HG03342 (cell line): ENCODE results near the gene TASP1.

Experiments
- ATAC-seq: cut with Tn5 transposase; IDR thresholded peaks from one replicate; pipeline ENCODE4 v1.9.1; 2021; ENCODE audit warnings: mild to moderate bottlenecking, moderate library complexity; ENCODE audit not compliant: unreplicated experiment

Gene TASP1

GRCh38 chr20:13355941-13356486 lies 282.7 kb downstream of the TASP1 start:
- ATAC-seq = no peak

GRCh38 chr20:13355411-13355810 lies 283.3 kb downstream of the TASP1 start:
- no peak for ATAC-seq

- ATAC-seq = no peak
Observed at GRCh38 chr20:13353261-13353945, 285.3 kb downstream of the TASP1 start.

- no peak for ATAC-seq
Observed at GRCh38 chr20:13349235-13349604, 289.5 kb downstream of the TASP1 start.

GRCh38 chr20:13348311-13349234 lies 290.2 kb downstream of the TASP1 start:
- no peak for ATAC-seq

GRCh38 chr20:13344671-13345070 lies 294.1 kb downstream of the TASP1 start:
- no peak for ATAC-seq

GRCh38 chr20:13342469-13343242 lies 296.1 kb downstream of the TASP1 start:
- no peak for ATAC-seq

- peak; percentile 50 for ATAC-seq
Observed at GRCh38 chr20:13341737-13342393, 296.9 kb downstream of the TASP1 start.

GRCh38 chr20:13340088-13340487 lies 298.6 kb downstream of the TASP1 start:
- ATAC-seq = no peak
